NCI-H146 treated with DMSO at 0.1 percent for 48 hours (cell line): Measurements from ENCODE around the gene SLC5A3.

Source experiments
- DNase-seq: peaks from one replicate; lab custom pipeline; 2025; ENCODE audit not compliant: unreplicated experiment; lab: John Stamatoyannopoulos, UW

SLC5A3 gene

GRCh38 chr21:34094949-34095348 lies 21.6 kb downstream of the SLC5A3 start:
- no peak for DNase-seq

GRCh38 chr21:34097442-34097841 lies 24.1 kb downstream of the SLC5A3 start:
- no peak for DNase-seq

DNA sequence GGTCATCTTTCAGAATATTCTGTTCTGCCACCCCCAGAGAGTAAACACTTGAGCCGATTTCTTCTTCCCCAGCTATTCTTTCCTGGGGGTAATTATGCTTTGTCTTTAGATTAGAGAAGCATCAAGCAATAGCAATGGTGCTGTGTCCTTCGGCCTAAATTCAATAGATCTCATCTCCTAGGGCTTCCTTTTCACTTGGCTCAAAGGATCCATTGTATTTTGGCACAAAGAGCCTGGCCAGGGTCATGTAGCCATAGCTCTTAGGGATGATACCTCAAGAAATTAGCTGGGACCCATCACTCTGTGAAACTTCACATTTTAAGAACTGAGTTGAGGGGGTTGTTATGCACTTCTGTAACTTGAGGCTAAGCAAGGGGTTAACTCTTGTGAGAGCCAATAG lies 27.0 kb downstream of the SLC5A3 start:
- DNase-seq: no peak

DNA sequence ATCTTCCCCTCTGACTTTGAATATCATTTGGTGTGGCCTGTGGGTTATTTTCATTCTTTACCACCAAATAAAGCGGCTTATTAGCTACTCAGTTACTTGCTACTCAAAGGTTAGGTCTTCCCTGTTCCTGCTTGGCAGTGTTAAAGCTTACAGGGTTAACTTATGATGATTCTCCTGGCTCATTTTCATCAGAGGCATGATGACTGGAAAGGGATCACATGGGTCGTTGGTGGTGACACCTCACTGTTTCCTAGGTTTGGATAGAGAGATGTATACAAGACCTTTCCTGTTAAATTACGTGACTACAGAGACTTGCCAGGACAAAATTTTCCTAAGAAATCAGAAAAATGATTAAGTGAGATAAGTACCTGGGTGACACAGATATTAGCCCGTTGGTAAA lies 27.4 kb downstream of the SLC5A3 start:
- no peak for DNase-seq

DNA sequence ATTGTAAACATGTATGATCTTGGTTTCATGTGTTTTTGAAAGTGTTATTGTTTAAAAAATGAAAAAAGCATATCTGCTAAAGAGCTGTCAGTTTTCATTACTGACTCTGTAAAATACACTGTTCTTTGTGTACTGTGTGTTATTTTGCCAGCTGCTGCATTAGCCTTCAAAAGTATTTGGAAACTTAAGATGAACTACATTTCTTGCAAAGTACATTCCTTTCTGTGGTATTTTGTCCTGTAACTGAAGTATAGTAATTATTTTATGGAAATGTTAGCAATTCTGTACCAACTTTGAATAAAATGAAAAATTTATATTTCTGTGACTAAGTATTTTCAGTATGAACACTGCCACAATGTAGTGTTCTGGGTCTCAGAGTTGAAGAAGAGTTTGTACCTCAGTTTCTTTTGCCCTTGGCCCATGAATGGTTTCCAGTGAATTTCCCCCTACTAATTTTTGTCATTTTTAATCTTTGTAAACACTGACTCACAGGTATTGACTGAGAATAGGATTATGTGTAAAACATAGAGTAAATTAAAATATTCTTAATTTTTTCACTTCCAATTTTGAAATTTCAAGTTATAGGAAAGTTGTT lies 32.7 kb downstream of the SLC5A3 start:
- DNase-seq: no peak

GRCh38 chr21:34107606-34108005 lies 34.2 kb downstream of the SLC5A3 start:
- no peak for DNase-seq

GRCh38 chr21:34109075-34109474 lies 35.7 kb downstream of the SLC5A3 start:
- no peak for DNase-seq

- no peak for DNase-seq
Observed at GRCh38 chr21:34110594-34111202, 37.3 kb downstream of the SLC5A3 start.

- DNase-seq: no peak
Observed at GRCh38 chr21:34112316-34113033, 39.1 kb downstream of the SLC5A3 start.

- DNase-seq: no peak
Observed at GRCh38 chr21:34113842-34114241, 40.5 kb downstream of the SLC5A3 start.

DNA sequence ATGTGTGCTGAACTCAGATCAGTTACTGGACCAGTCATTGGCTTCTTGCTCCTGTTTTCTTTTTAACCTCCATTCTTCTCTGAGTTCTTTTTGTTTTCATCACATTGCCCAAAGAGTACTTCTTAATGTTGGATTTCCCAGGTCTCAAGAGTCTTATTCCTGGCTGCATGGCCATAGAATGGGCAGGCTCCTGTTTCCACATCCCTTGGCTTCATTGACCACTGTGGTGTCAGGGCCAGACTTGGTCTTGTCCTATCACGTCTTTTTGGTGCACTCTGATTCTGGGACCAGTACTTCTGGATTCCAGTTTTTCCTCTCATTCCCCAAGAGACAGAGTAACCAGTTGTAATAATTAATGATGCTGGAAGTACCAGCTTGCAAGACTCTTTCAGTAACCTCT lies 41.8 kb downstream of the SLC5A3 start:
- no peak for DNase-seq

DNA sequence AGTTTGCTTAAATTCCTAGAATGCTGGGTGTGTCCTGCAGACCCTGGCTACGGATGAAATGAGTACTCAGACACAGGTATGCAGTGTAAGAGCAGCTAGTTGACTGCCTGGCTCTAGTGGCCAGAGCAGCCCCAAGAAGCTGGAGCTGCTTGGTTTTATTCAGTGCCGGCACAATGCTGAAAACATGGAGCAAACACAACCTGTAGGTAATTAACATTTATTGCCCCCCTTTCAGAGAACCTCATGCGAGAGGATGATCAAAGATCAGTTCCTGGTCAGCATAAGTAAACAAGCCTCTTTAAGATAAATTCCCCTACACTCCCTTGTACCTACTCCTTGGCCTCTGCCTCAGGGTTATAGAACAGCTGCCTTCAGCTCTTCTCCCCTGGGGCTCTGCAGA lies 43.2 kb downstream of the SLC5A3 start:
- no peak for DNase-seq

DNA sequence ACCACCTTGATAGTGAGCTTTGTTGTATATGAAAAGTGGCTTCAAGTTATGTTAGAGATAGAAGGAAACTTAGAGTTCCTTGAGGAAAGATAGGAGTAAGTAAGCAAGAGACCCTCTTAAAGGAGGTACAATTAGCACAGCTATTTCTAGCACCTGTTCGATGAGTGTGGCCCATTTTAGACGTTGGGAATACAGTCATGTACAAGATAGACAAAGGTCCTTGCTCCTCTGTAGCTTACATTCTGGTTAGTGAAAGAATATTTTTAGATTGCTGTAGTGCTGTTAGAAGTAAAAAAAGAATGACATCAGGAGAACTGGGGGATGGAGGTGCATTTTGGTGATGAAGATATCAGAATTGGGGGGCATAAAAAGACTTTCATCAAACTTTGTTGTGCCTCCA lies 47.5 kb downstream of the SLC5A3 start:
- no peak for DNase-seq

GRCh38 chr21:34122047-34122446 lies 48.7 kb downstream of the SLC5A3 start:
- DNase-seq: no peak
